Mucosa of gallbladder (tissue), 1 donor: Measurements from ENCODE around the gene GALNT14. TPM values are rescaled to one million over a fixed set of nuclear protein-coding genes. Genes with fewer than 3 reads are reported as not detected.

Experiments
- DNase-seq: peaks from one replicate; pipeline ENCODE4 v3.0.0-alpha.2; 2020; ENCODE audit warnings: low spot score
- total RNA-seq: library from RNA; stranded (reverse); gene quantifications from one replicate; pipeline ENCODE4 v1.2.1, GENCODE V29; 2021
- donor health status: DM: no; HTN: no; CAD: no.

The GALNT14 gene
- total RNA-seq, 1 donor from 2014 or later: 7.6 TPM

- DNase-seq: no peak
Measured at GRCh38 chr2:31088504-31089195, 49.6 kb downstream of the GALNT14 start.

- DNase-seq: no peak
Measured at GRCh38 chr2:31087491-31087890, 50.7 kb downstream of the GALNT14 start.

- DNase-seq: no peak
Measured at GRCh38 chr2:31086590-31086989, 51.6 kb downstream of the GALNT14 start.

GRCh38 chr2:31083234-31083993 is 54.8 kb downstream of the GALNT14 start:
- DNase-seq: peak; percentile 61

- DNase-seq: no peak
Measured at GRCh38 chr2:31082002-31082401, 56.2 kb downstream of the GALNT14 start.

- DNase-seq: no peak
Measured at GRCh38 chr2:31081492-31081891, 56.7 kb downstream of the GALNT14 start.

GRCh38 chr2:31080361-31080760 is 57.9 kb downstream of the GALNT14 start:
- no peak for DNase-seq

- DNase-seq: no peak
Measured at GRCh38 chr2:31079665-31080064, 58.6 kb downstream of the GALNT14 start.

- DNase-seq: no peak
Measured at GRCh38 chr2:31078579-31079105, 59.6 kb downstream of the GALNT14 start.

GRCh38 chr2:31078011-31078410 is 60.2 kb downstream of the GALNT14 start:
- DNase-seq: no peak

GRCh38 chr2:31075941-31076590 is 62.2 kb downstream of the GALNT14 start:
- DNase-seq: peak; percentile 17

- no peak for DNase-seq
Measured at GRCh38 chr2:31075431-31075830, 62.8 kb downstream of the GALNT14 start.

- no peak for DNase-seq
Measured at GRCh38 chr2:31071741-31072140, 66.5 kb downstream of the GALNT14 start.

GRCh38 chr2:31070339-31071125 is 67.7 kb downstream of the GALNT14 start:
- no peak for DNase-seq

- DNase-seq: no peak
Measured at GRCh38 chr2:31069643-31070325, 68.5 kb downstream of the GALNT14 start.

GRCh38 chr2:31067259-31067658 is 71.0 kb downstream of the GALNT14 start:
- no peak for DNase-seq

GRCh38 chr2:31066551-31066950 is 71.7 kb downstream of the GALNT14 start:
- DNase-seq: no peak

GRCh38 chr2:31066086-31066485 is 72.2 kb downstream of the GALNT14 start:
- DNase-seq: no peak

- DNase-seq: no peak
Measured at GRCh38 chr2:31065356-31065755, 72.9 kb downstream of the GALNT14 start.

GRCh38 chr2:31060397-31060796 is 77.8 kb downstream of the GALNT14 start:
- no peak for DNase-seq
